Kidney epithelial cell (primary cell): ENCODE data around the gene LNX2. TPM values are rescaled to one million over a fixed set of nuclear protein-coding genes. Genes with fewer than 3 reads are reported as not detected.

Experiments
- DNase-seq: peaks from one replicate; pipeline ENCODE4 v3.0.0-alpha.2; 2010; ENCODE audit warnings: low read depth
- H3K27me3 ChIP-seq: 2 replicates; pipeline ENCODE4 v1.6.0; 2011; ENCODE audit warnings: low read length; ENCODE audit not compliant: control insufficient read depth, insufficient read depth
- H3K36me3 ChIP-seq: 2 replicates; pipeline ENCODE4 v1.5.1; 2011; ENCODE audit warnings: low read length; ENCODE audit not compliant: control insufficient read depth, insufficient read depth
- H3K4me3 ChIP-seq: 2 replicates; pipeline ENCODE4 v1.5.1; 2011; ENCODE audit warnings: low read depth, mild to moderate bottlenecking, control low read depth, low read length
- total RNA-seq: library from RNA; depleted of rRNA; stranded (reverse); fragments of >200 nt; gene quantifications from 2 replicates; pipeline ENCODE4 v1.2.3, GENCODE V29; 2015
- TF ChIP-seq, protein P1 (sequence below): IDR thresholded peaks from 2 replicates; pipeline ENCODE4 v1.5.1; 2011; ENCODE audit warnings: mild to moderate bottlenecking, moderate library complexity, low read length, control low read depth, inconsistent platforms; ENCODE audit not compliant: insufficient read depth, poor library complexity, severe bottlenecking

Gene LNX2
- total RNA-seq, 1 donor from 2014 or later: 11.4 TPM

DNA sequence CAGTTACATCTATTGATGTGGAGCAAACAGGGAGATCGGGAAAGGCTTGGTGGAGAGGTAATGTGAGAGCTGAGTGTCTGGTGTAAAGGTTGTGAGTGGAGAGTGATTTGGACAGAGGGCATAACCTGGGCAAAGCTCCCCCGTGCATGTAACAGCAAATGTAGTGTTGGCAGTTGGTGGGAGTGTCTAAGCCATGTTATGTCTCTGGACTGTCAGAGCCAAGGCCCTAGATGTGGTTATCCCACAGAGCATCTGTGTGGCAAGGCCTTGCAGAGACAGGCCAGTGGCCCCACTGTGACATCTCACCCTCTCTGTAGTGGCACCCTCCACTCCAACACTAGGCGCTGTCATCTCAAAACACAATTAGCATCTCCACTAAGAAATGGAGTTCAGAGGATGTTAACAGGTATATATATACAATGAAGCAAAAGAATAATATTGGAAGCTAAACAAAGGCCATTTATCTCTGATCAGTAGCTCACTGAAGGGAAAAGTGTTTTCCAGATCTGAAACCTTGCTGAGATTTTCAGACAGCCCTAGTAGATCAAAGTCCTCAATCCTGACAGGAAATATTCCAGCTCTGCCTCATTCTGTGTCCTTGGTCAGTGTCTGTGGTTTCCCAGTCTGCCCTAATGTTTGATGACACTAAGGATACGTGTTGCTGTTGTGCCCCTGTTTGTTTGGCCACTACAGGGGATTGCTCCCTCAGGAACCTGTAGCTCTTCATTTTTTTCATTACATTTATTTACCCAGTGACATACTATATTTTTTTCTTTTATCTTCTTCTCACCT, 21.6 kb upstream of the LNX2 start:
- Histone ChIP-seq H3K4me3 (no peak overlapping the region), H3K27me3 (no peaks in the 10 kb centered on the region), H3K36me3 (no peaks in the 10 kb centered on the region)
- TF ChIP-seq, protein P1, sequence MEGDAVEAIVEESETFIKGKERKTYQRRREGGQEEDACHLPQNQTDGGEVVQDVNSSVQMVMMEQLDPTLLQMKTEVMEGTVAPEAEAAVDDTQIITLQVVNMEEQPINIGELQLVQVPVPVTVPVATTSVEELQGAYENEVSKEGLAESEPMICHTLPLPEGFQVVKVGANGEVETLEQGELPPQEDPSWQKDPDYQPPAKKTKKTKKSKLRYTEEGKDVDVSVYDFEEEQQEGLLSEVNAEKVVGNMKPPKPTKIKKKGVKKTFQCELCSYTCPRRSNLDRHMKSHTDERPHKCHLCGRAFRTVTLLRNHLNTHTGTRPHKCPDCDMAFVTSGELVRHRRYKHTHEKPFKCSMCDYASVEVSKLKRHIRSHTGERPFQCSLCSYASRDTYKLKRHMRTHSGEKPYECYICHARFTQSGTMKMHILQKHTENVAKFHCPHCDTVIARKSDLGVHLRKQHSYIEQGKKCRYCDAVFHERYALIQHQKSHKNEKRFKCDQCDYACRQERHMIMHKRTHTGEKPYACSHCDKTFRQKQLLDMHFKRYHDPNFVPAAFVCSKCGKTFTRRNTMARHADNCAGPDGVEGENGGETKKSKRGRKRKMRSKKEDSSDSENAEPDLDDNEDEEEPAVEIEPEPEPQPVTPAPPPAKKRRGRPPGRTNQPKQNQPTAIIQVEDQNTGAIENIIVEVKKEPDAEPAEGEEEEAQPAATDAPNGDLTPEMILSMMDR: no peak
- DNase-seq: no peak

DNA sequence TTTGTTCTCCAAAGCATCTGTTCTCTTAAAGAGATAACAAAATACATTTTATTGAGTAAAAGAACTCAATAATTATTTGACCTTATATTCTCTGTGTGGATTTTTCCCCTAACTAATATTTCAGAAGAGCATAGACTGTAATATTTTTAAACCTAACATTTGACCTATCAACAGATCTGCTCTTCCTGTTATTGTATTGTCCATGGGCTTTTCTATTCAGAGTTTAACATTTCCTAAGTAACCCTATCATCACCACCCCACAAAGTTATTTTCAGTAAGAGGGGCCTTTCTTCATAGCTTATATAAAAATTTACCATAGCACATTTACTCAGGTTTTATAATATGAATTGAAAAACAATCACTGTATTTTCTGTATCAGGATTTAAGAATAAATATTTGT, 18.9 kb upstream of the LNX2 start:
- Histone ChIP-seq H3K36me3 (no peaks in the 10 kb centered on the region), H3K4me3 (no peak overlapping the region), H3K27me3 (no peaks in the 10 kb centered on the region)
- TF ChIP-seq, protein P1: no peak
- DNase-seq: no peak

DNA sequence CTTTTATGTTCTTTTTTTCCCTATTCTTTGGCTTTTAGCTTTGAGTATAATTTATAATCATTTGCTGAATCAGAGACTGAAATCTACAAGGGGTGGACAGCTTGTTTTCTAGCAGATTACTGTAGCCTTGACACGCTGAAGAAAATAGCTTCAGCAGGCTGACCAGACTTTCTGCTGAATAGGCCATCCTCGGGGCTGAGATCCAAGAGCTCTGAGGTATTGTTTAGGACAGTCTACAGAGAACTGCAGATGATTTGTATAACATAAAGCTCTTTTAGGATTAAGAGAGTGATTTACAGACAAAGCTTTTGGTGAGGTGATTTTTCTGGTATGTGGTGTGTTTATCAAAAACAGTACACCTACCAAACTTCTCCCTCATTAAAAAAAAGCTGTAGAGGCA, 18.2 kb upstream of the LNX2 start:
- DNase-seq: no peak
- Histone ChIP-seq H3K27me3 (no peaks in the 10 kb centered on the region), H3K4me3 (no peak overlapping the region), H3K36me3 (no peaks in the 10 kb centered on the region)
- TF ChIP-seq, protein P1: no peak

DNA sequence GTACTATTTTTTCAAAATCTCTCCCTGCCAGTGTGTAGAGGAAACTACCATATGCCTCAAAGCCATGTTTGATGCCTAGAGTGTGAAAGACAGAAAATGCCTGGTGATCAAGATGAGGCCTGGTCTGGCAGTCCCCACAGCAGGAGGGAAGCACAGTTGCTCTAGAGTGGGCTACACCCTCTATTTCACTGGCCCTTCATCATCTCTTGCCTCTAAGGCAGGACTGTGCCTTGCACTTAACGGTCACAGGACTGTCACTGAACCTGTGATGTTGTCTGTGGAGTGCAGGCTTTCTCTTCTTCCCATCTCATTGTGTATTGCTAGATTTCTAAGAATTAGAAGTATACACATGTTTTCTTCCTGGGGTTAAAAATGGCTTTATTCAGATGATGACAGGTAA, 17.7 kb upstream of the LNX2 start:
- DNase-seq: no peak
- no peaks in the 10 kb centered on the region for H3K27me3 ChIP-seq
- no peak overlapping the region for H3K4me3 ChIP-seq
- TF ChIP-seq, protein P1: no peak
- no peaks in the 10 kb centered on the region for H3K36me3 ChIP-seq

DNA sequence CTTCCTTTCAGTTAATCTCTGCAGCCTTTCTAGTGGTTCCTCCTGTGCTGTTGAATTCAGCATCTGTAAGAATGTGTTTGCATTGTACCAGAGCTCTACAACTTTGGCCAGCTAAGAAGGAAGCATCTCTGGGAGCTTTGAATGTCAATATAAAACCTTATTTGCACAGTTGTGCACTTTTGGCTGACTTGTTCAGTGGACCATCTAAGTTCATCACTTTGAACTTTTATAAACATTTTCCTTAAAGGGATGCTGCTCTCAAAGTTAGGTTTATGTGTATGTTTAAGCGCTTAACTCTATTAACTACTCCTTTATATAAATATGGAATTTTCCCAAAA, 16.9 kb upstream of the LNX2 start:
- DNase-seq: no peak
- H3K4me3 ChIP-seq: no peak overlapping the region
- H3K36me3 ChIP-seq: no peaks in the 10 kb centered on the region
- no peaks in the 10 kb centered on the region for H3K27me3 ChIP-seq
- TF ChIP-seq, protein P1: no peak

DNA sequence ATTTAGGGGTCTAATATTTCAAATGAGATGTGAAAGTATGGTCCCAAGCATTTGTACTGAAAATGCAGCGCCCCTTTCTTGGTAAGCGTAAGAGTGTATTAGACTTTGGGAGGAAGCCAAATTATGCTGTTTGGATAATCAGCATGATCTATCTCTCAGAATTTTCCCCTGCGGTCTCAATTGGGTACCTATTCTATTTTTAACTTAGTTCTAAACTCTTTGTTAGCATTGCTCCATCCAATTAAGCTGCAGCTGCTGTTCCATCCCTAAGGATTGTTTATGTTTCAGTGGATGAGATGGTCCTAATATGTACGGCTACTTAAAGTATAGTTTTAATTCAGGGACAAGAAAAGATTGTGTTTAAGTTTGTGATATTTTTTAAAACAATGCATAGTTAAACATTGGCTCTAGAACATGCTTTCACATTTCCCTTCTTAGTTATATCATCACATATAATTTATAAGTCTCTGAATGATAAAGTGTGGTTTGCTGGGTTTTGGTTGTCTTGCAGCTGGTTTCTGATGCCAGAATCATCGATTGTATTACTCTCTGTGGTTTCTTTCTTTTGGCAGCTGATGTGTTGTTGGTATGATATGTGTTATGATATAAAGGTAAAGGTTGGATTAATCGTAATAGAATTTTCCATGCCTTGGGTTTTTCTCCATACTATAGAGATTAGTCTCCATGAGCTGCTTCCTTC, 16.4 kb upstream of the LNX2 start:
- DNase-seq: no peak
- Histone ChIP-seq H3K4me3 (no peak overlapping the region), H3K27me3 (no peaks in the 10 kb centered on the region), H3K36me3 (no peaks in the 10 kb centered on the region)
- TF ChIP-seq, protein P1: no peak
